B cell (primary cell): ENCODE results near the gene PLEKHB1. TPM values are rescaled to one million over a fixed set of nuclear protein-coding genes. Genes with fewer than 3 reads are reported as not detected.

ENCODE experiments used
- ATAC-seq: fragments of 200-7000 bp; cut with Tn5 transposase; one replicate; pipeline ENCODE4 v1.10.0; 2021; ENCODE audit warnings: low read depth, mild to moderate bottlenecking, moderate number of reproducible peaks, moderate library complexity
- CTCF ChIA-PET: fragments of 350-600 bp; sonication (Branson Sonifier 250); formaldehyde crosslinking; loops from one replicate; lab custom pipeline; 2021; ENCODE audit warnings: antibody characterized with exemption, inconsistent platforms; lab: Charles Lee
- POLR2A ChIA-PET: fragments of 350-600 bp; sonication (Branson Sonifier 250); formaldehyde crosslinking; loops from one replicate; lab custom pipeline; 2021; ENCODE audit warnings: antibody characterized with exemption; lab: Charles Lee
- DNase-seq: peaks from one replicate; pipeline ENCODE4 v3.0.0; 2013
- H2AFZ ChIP-seq: 2 replicates; pipeline ENCODE4 v1.6.1; 2012; ENCODE audit warnings: mild to moderate bottlenecking, low read depth, low read length; ENCODE audit not compliant: insufficient read depth, poor library complexity, severe bottlenecking
- H3K27ac ChIP-seq, 2 donors: 1 replicate in 1 of 2; 2 replicates in 1 of 2; pipeline ENCODE4 v1.5.1; 2012 to 2013; ENCODE audit warnings: low read length in 2 of 2, mild to moderate bottlenecking in 2 of 2, moderate library complexity in 1 of 2
- H3K27me3 ChIP-seq, 4 experiments: fragments of 200-600 bp in 1 of 4; sonication (generic) in 1 of 4; replicated peaks in 1 of 4; 1 replicate in 2 of 4; 2 replicates in 2 of 4; pipeline versions ENCODE4 v1.6.1 to v1.7.0; 2013 to 2016; ENCODE audit warnings: low read length in 3 of 4, mild to moderate bottlenecking in 2 of 4, mixed read lengths in 1 of 4, moderate library complexity in 1 of 4; ENCODE audit not compliant: insufficient read depth in 4 of 4, control insufficient read depth in 3 of 4; ENCODE audit errors: control extremely low read depth in 1 of 4
- H3K36me3 ChIP-seq, 2 experiments: replicated peaks in 1 of 2; 1 replicate in 1 of 2; 2 replicates in 1 of 2; pipeline versions ENCODE4 v1.6.1 to v1.7.1; 2013; ENCODE audit warnings: low read length in 1 of 2; ENCODE audit not compliant: insufficient read depth in 2 of 2, control insufficient read depth in 1 of 2; ENCODE audit errors: control extremely low read depth in 1 of 2, extremely low read depth in 1 of 2
- H3K4me1 ChIP-seq, 2 donors: fragments of 200-600 bp in 1 of 2; sonication (generic) in 1 of 2; 1 replicate in 1 of 2; 2 replicates in 1 of 2; pipeline versions ENCODE4 v1.5.1 to v1.6.1; 2013 to 2017; ENCODE audit warnings: low read length in 2 of 2; ENCODE audit not compliant: control insufficient read depth in 2 of 2, insufficient read depth in 2 of 2
- H3K4me2 ChIP-seq: replicated peaks from 2 replicates; pipeline ENCODE3; 2012; ENCODE audit warnings: mild to moderate bottlenecking, low read depth, low read length; ENCODE audit not compliant: poor library complexity, severe bottlenecking
- H3K4me3 ChIP-seq, 5 experiments: fragments of 200-600 bp in 1 of 5; sonication (generic) in 1 of 5; 1 replicate in 3 of 5; 2 replicates in 2 of 5; pipeline versions ENCODE4 v1.5.1 to v1.7.0; 2011 to 2016; ENCODE audit warnings: low read length in 4 of 5, mild to moderate bottlenecking in 4 of 5, low read depth in 2 of 5, control low read depth in 1 of 5, moderate library complexity in 1 of 5; ENCODE audit not compliant: insufficient read depth in 1 of 5; ENCODE audit errors: control extremely low read depth in 1 of 5, extremely low read depth in 1 of 5
- H3K79me2 ChIP-seq: fragments of 200-600 bp; sonication (generic); one replicate; pipeline ENCODE4 v1.6.0; 2016; ENCODE audit warnings: low read length; ENCODE audit not compliant: control insufficient read depth, insufficient read depth
- H3K9ac ChIP-seq: fragments of 200-600 bp; sonication (generic); 2 replicates; pipeline ENCODE4 v1.6.1; 2017; ENCODE audit warnings: mild to moderate bottlenecking, low read length, moderate library complexity
- H3K9me3 ChIP-seq, 3 donors: one replicate each; pipeline versions ENCODE4 v1.6.1 to v1.7.1; 2013; ENCODE audit warnings: low read length in 2 of 3; ENCODE audit not compliant: control insufficient read depth in 2 of 3, insufficient read depth in 1 of 3; ENCODE audit errors: control extremely low read depth in 1 of 3
- H4K20me1 ChIP-seq: 2 replicates; pipeline ENCODE4 v1.6.0; 2012; ENCODE audit warnings: mild to moderate bottlenecking, low read length; ENCODE audit not compliant: insufficient read depth, control insufficient read depth, poor library complexity, severe bottlenecking
- H3K27ac Mint-ChIP-seq: one replicate; pipeline ENCODE4 v1.8.0; 2021; ENCODE audit warnings: mixed read lengths
- H3K27me3 Mint-ChIP-seq: one replicate; pipeline ENCODE4 v1.8.0; 2021; ENCODE audit warnings: mixed read lengths
- H3K4me1 Mint-ChIP-seq: one replicate; pipeline ENCODE4 v1.8.0; 2021; ENCODE audit warnings: mixed read lengths
- H3K4me3 Mint-ChIP-seq: one replicate; pipeline ENCODE4 v1.8.0; 2021; ENCODE audit warnings: mixed read lengths
- H3K9me3 Mint-ChIP-seq: one replicate; pipeline ENCODE4 v1.8.0; 2022; ENCODE audit warnings: mixed read lengths; ENCODE audit not compliant: insufficient read depth
- EZH2 ChIP-seq: IDR thresholded peaks from 2 replicates; pipeline ENCODE4 v1.6.1; 2012; ENCODE audit warnings: borderline replicate concordance, low read depth, mild to moderate bottlenecking, moderate library complexity, low read length; ENCODE audit not compliant: insufficient read depth, poor library complexity, severe bottlenecking
- WGBS: methylation state at CpG from one replicate; pipeline ENCODE4 v1.1.5; 2013; ENCODE audit warnings: missing lambda C conversion rate; ENCODE audit not compliant: insufficient coverage; 5-methylcytosine and 5-hydroxymethylcytosine counted together
- intact Hi-C: fragments of 100-400 bp; cut with micrococcal nuclease; formaldehyde crosslinking; loops from one replicate; pipeline ENCODE4 v1.10.0; 2022
- polyA plus RNA-seq: library from polyadenylated mRNA; depleted of rRNA; stranded (reverse); fragments of >200 nt; gene quantifications from 2 replicates; pipeline ENCODE4 v1.2.3, GENCODE V29; 2012
- total RNA-seq, 2 donors: library from RNA; stranded (reverse); fragments of 120-200 nt in 1 of 2; gene quantifications; 1 replicate in 1 of 2; 2 replicates in 1 of 2; pipeline versions ENCODE4 v1.2.3 to v1.2.4, GENCODE V29; 2013 to 2022
- TF ChIP-seq, protein P1 (sequence below): fragments of 200-600 bp; IDR thresholded peaks from one replicate; pipeline ENCODE4 v1.8.0; 2022; ENCODE audit warnings: antibody characterized with exemption, mild to moderate bottlenecking

Gene PLEKHB1
- total and polyA plus RNA-seq, 2 donors (not counting 1 experiment from before 2014, with no cell fraction given): 13.8 to 16.7 TPM

DNA sequence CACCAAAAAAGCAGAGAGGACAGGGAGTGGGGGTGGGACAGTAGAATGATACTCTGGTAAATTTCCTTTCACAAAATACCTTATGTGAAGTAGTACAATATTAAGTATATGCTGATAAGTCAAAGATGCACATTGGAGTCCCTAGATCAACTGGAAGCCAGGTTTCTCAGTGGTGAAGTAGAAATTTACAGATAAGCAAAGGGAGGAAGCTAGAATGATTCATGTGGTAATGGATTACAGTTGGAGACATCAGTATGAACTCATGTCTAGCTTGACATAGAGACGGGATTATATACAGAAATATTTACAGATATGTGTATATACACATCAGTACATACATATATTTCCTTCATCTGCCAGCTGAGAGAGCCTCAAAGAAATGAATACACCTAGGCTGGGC lies 21.5 kb downstream of the PLEKHB1 start:
- intact Hi-C loops: no loop called here
- no peaks in the 10 kb centered on the region for H3K9me3 ChIP-seq
- no peaks in the 10 kb centered on the region for H3K27me3 Mint-ChIP-seq
- no peak overlapping the region for H3K4me3 ChIP-seq
- no peaks in the 10 kb centered on the region for H4K20me1 ChIP-seq
- no peak overlapping the region for H3K4me3 Mint-ChIP-seq
- no CpG with 5 or more reads among the region's 1 CpG for WGBS
- H3K4me2 ChIP-seq: no peak overlapping the region
- H3K4me1 Mint-ChIP-seq: no peaks in the 10 kb centered on the region
- H3K9ac ChIP-seq: no peak overlapping the region
- no peaks in the 10 kb centered on the region for H3K4me1 ChIP-seq
- no peaks in the 10 kb centered on the region for H3K36me3 ChIP-seq
- H3K27ac ChIP-seq: no peak overlapping the region
- TF ChIP-seq EZH2: no peak
- TF ChIP-seq, protein P1, sequence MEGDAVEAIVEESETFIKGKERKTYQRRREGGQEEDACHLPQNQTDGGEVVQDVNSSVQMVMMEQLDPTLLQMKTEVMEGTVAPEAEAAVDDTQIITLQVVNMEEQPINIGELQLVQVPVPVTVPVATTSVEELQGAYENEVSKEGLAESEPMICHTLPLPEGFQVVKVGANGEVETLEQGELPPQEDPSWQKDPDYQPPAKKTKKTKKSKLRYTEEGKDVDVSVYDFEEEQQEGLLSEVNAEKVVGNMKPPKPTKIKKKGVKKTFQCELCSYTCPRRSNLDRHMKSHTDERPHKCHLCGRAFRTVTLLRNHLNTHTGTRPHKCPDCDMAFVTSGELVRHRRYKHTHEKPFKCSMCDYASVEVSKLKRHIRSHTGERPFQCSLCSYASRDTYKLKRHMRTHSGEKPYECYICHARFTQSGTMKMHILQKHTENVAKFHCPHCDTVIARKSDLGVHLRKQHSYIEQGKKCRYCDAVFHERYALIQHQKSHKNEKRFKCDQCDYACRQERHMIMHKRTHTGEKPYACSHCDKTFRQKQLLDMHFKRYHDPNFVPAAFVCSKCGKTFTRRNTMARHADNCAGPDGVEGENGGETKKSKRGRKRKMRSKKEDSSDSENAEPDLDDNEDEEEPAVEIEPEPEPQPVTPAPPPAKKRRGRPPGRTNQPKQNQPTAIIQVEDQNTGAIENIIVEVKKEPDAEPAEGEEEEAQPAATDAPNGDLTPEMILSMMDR: no peak
- no peak overlapping the region for H3K27ac Mint-ChIP-seq
- DNase-seq (no peak), ATAC-seq (no peak)
- CTCF ChIA-PET: no interaction called here
- H3K79me2 ChIP-seq: no peaks in the 10 kb centered on the region
- no peaks in the 10 kb centered on the region for H3K27me3 ChIP-seq
- POLR2A ChIA-PET: no interaction called here
- no peak overlapping the region for H2AFZ ChIP-seq
- H3K9me3 Mint-ChIP-seq: no peaks in the 10 kb centered on the region

DNA sequence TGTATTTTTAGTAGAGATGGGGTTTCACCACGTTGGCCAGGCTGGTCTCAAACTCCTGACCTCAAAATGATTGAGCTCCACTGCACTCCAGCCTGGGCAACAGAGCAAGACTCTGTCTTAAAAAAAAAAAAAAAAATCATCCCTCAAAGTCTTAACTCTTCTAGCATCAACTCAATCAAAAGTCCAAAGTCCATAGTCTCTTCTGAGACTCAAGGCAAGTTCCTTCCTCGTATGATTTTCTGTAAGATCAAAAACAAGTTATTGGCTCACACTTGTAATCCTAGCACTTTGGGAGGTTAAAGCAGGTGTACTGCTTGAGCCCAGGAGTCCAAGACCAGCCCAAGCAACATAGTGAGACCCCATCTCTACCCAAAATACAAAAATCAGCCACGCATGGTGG lies 24.4 kb downstream of the PLEKHB1 start:
- Histone ChIP-seq H3K27me3 (no peaks in the 10 kb centered on the region), H3K9me3 (no peaks in the 10 kb centered on the region), H3K9ac (no peak overlapping the region), H3K4me2 (no peak overlapping the region), H3K79me2 (no peaks in the 10 kb centered on the region), H3K4me1 (no peaks in the 10 kb centered on the region), H3K36me3 (peaks cover 0 to 1% of the 10 kb centered on the region in 2 experiments), H4K20me1 (no peaks in the 10 kb centered on the region), H3K4me3 (no peak overlapping the region), H3K27ac (no peak overlapping the region), H2AFZ (no peak overlapping the region)
- DNase-seq: no peak
- no peak overlapping the region for H3K4me3 Mint-ChIP-seq
- intact Hi-C loops: no loop called here
- no CpG with 5 or more reads among the region's 3 CpGs for WGBS
- H3K4me1 Mint-ChIP-seq: no peaks in the 10 kb centered on the region
- ATAC-seq: no peak
- H3K27me3 Mint-ChIP-seq: no peaks in the 10 kb centered on the region
- POLR2A ChIA-PET: no interaction called here
- TF ChIP-seq, protein P1: no peak
- CTCF ChIA-PET: interaction anchor here (0.5 to 2.1 kb wide), 5 partner anchors 10 to 1413 kb away, joined by 3 to 6 read pairs (median 4); no protein-coding TSS in a partner anchor
- no peak overlapping the region for H3K27ac Mint-ChIP-seq
- no peaks in the 10 kb centered on the region for H3K9me3 Mint-ChIP-seq
